Measurements from ENCODE around the gene KRTAP5-3. TPM values are rescaled to one million over a fixed set of nuclear protein-coding genes. Genes with fewer than 3 reads are reported as not detected.
"Not testable (repeated sequence)": the region's sequence is repeated elsewhere in the genome, so short reads cannot be mapped to it uniquely, and the experiment has no call there.

Gene KRTAP5-3
- total RNA-seq, 2 donors from 2014 or later, result not detected

- H3K4me1 Mint-ChIP-seq, result peaks cover 9% of the 10 kb centered on the region
- no peaks in the 10 kb centered on the region for H3K9me3 ChIP-seq (ENCODE audit: control insufficient read depth, low read length, poor library complexity, severe bottlenecking)
- peaks cover 5% of the 10 kb centered on the region for H3K27me3 Mint-ChIP-seq
- H3K36me3 Mint-ChIP-seq (ENCODE audit: low read depth), result no peaks in the 10 kb centered on the region
- H3K27ac Mint-ChIP-seq, result no peak overlapping the region
- ATAC-seq (no peak), DNase-seq (no peak)
- no peak overlapping the region for H3K4me3 Mint-ChIP-seq
Measured at GRCh38 chr11:1623716-1624115, 15.5 kb upstream of the KRTAP5-3 start.

DNA sequence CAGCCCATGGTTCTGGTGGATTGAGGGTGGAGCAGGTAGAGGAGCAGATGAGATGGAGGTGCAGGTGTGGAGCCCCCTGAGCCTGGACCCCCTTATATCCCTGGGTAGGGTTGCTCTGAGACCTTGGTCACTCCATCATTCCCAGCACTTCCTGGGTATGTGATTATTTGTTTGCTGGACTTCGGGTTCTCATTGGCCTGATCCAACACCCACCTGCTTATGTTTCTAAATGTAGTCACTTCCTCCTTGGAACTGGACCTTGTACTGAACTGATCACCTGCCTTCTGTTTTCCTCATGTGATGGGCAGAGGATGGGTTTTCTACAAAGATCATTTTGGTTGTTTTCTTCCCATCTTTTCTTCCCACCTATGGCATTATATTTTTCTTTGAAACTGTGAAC is 13.8 kb upstream of the KRTAP5-3 start, which contains the start of gene KRTAP5-4:
Gene KRTAP5-4 (minus strand): TSS at position 53 of the 400 bp plus-strand sequence. CDS start 45 bp downstream, at position 8.
- Mint-ChIP-seq H3K4me1 (peaks cover 10% of the 10 kb centered on the region), H3K36me3 (ENCODE audit: low read depth) (no peaks in the 10 kb centered on the region), H3K4me3 (no peak within 1 kb of the TSS), H3K27ac (no peak within 1 kb of the TSS), H3K27me3 (peaks cover 5% of the 10 kb centered on the region)
- no peak for ATAC-seq
- H3K9me3 ChIP-seq (ENCODE audit: control insufficient read depth, low read length, poor library complexity, severe bottlenecking), result no peaks in the 10 kb centered on the region
- no peak for DNase-seq

GRCh38 chr11:1619449-1619848 is 11.2 kb upstream of the KRTAP5-3 start:
- H3K9me3 ChIP-seq (ENCODE audit: control insufficient read depth, low read length, poor library complexity, severe bottlenecking), result no peaks in the 10 kb centered on the region
- ATAC-seq, result peak; percentile 96
- no peaks in the 10 kb centered on the region for H3K36me3 Mint-ChIP-seq (ENCODE audit: low read depth)
- peak overlapping the region; percentile 76 for H3K4me3 Mint-ChIP-seq
- no peak for DNase-seq
- peak overlapping the region; percentile 66 for H3K27ac Mint-ChIP-seq
- H3K4me1 Mint-ChIP-seq, result peaks cover 10% of the 10 kb centered on the region
- H3K27me3 Mint-ChIP-seq, result peaks cover 16% of the 10 kb centered on the region

- Mint-ChIP-seq H3K27me3 (peaks cover 28% of the 10 kb centered on the region), H3K4me3 (no peak overlapping the region), H3K27ac (peak overlapping the region; percentile 39), H3K36me3 (ENCODE audit: low read depth) (no peaks in the 10 kb centered on the region), H3K4me1 (peaks cover 10% of the 10 kb centered on the region)
- no peak for ATAC-seq
- DNase-seq, result no peak
- no peaks in the 10 kb centered on the region for H3K9me3 ChIP-seq (ENCODE audit: control insufficient read depth, low read length, poor library complexity, severe bottlenecking)
Measured at GRCh38 chr11:1618231-1618630, 10.0 kb upstream of the KRTAP5-3 start.

- not testable (repeated sequence) for H3K27ac Mint-ChIP-seq; H3K9me3 ChIP-seq (ENCODE audit: control insufficient read depth, low read length, poor library complexity, severe bottlenecking); DNase-seq; H3K4me3 Mint-ChIP-seq; H3K36me3 Mint-ChIP-seq (ENCODE audit: low read depth); ATAC-seq
- peaks cover 43% of the 10 kb centered on the region for H3K27me3 Mint-ChIP-seq
- H3K4me1 Mint-ChIP-seq, result peaks cover 15% of the 10 kb centered on the region
Measured at GRCh38 chr11:1607901-1608300, 362 bp downstream of the KRTAP5-3 start.

DNA sequence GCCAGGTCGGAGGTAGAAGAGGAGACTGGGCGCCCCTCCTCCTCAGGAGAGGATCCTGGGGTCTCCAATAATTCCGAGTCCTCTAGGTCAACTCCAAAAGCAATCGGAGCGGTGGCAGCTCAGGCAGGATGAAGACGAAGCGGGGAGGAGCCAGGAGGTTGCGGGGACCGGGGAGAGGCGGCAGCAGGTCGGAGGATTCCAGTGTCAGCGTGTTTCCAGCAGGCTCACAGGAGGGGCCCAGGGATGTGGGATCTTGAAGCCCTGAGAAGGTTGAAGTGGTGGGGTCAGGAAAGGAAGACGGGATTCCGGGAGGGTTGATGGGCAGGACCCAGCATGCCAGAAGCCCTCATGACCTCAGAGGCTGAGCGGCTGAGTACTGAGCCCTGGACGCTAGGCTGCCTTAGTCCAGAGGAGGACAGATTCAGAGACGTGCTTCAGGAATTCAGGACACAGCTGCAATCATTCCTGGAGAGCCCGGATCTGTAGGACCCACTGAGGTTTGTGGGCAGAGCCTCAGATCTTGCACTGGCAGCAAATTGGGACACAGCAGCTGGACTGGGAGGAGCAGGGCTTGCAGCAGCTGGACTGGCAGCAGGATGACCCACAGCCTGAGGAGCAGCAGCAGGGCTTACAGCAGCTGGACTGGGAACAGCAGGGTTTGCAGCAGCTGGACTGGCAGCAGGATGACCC is 962 bp downstream of the KRTAP5-3 start:
- H3K9me3 ChIP-seq (ENCODE audit: control insufficient read depth, low read length, poor library complexity, severe bottlenecking), result not testable (repeated sequence)
- H3K27me3 Mint-ChIP-seq, result peaks cover 44% of the 10 kb centered on the region

GRCh38 chr11:1605923-1606322 is 2.3 kb downstream of the KRTAP5-3 start:
- peaks cover 15% of the 10 kb centered on the region for H3K4me1 Mint-ChIP-seq
- not testable (repeated sequence) for H3K36me3 Mint-ChIP-seq (ENCODE audit: low read depth); DNase-seq; H3K9me3 ChIP-seq (ENCODE audit: control insufficient read depth, low read length, poor library complexity, severe bottlenecking)
- ATAC-seq, result peak; percentile 64
- H3K4me3 Mint-ChIP-seq, result peak overlapping the region; percentile 71
- H3K27me3 Mint-ChIP-seq, result peaks cover 46% of the 10 kb centered on the region
- H3K27ac Mint-ChIP-seq, result peak overlapping the region; percentile 91

More for the DNA sequence above, 962 bp downstream of the KRTAP5-3 start:
- H3K27ac Mint-ChIP-seq; ATAC-seq; H3K4me3 Mint-ChIP-seq; DNase-seq; H3K36me3 Mint-ChIP-seq (ENCODE audit: low read depth): not testable (repeated sequence)
- peaks cover 15% of the 10 kb centered on the region for H3K4me1 Mint-ChIP-seq

GRCh38 chr11:1604711-1605110 is 3.6 kb downstream of the KRTAP5-3 start:
- H3K4me3 Mint-ChIP-seq, result no peak overlapping the region
- no peak overlapping the region for H3K27ac Mint-ChIP-seq
- peaks cover 51% of the 10 kb centered on the region for H3K27me3 Mint-ChIP-seq
- ATAC-seq (no peak), DNase-seq (no peak)
- H3K36me3 Mint-ChIP-seq (ENCODE audit: low read depth), result peaks cover 3% of the 10 kb centered on the region
- H3K4me1 Mint-ChIP-seq, result peaks cover 15% of the 10 kb centered on the region
- H3K9me3 ChIP-seq (ENCODE audit: control insufficient read depth, low read length, poor library complexity, severe bottlenecking), result no peaks in the 10 kb centered on the region

DNA sequence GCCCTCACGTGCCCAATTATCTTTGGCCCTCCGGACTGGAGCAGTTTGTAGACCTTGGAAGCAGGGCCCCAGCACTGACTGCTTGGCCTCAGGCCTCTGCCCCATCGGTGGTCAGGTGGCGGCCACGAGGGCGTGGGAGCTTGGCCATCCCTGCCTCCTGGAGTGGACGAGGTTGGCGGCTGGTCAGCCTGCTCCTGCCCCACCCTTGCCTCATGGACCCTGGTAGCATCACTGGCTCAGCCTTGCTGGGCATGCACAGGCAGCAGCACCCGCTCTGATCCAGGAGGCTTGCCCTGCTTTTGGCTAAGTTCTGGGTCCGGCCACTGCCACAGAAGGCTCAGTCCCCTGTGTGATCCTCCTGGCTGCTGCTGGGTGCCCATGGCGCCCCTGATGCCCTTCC is 4.1 kb downstream of the KRTAP5-3 start:
- no peaks in the 10 kb centered on the region for H3K9me3 ChIP-seq (ENCODE audit: control insufficient read depth, low read length, poor library complexity, severe bottlenecking)
- no peak for DNase-seq
- no peak overlapping the region for H3K27ac Mint-ChIP-seq
- no peak overlapping the region for H3K4me3 Mint-ChIP-seq
- H3K27me3 Mint-ChIP-seq, result peaks cover 57% of the 10 kb centered on the region
- no peak for ATAC-seq
- H3K36me3 Mint-ChIP-seq (ENCODE audit: low read depth), result peaks cover 3% of the 10 kb centered on the region
- H3K4me1 Mint-ChIP-seq, result peaks cover 15% of the 10 kb centered on the region

- no peak overlapping the region for H3K27ac Mint-ChIP-seq
- DNase-seq (no peak), ATAC-seq (no peak)
- H3K4me3 Mint-ChIP-seq, result no peak overlapping the region
- peaks cover 15% of the 10 kb centered on the region for H3K4me1 Mint-ChIP-seq
- no peaks in the 10 kb centered on the region for H3K9me3 ChIP-seq (ENCODE audit: control insufficient read depth, low read length, poor library complexity, severe bottlenecking)
- peaks cover 3% of the 10 kb centered on the region for H3K36me3 Mint-ChIP-seq (ENCODE audit: low read depth)
- peaks cover 59% of the 10 kb centered on the region for H3K27me3 Mint-ChIP-seq
Measured at GRCh38 chr11:1603629-1604028, 4.6 kb downstream of the KRTAP5-3 start.

GRCh38 chr11:1601663-1602062 is 6.6 kb downstream of the KRTAP5-3 start:
- not testable (repeated sequence) for H3K36me3 Mint-ChIP-seq (ENCODE audit: low read depth); H3K27ac Mint-ChIP-seq; H3K4me3 Mint-ChIP-seq; DNase-seq; ATAC-seq; H3K9me3 ChIP-seq (ENCODE audit: control insufficient read depth, low read length, poor library complexity, severe bottlenecking)
- H3K4me1 Mint-ChIP-seq, result peaks cover 16% of the 10 kb centered on the region
- H3K27me3 Mint-ChIP-seq, result peaks cover 61% of the 10 kb centered on the region

DNA sequence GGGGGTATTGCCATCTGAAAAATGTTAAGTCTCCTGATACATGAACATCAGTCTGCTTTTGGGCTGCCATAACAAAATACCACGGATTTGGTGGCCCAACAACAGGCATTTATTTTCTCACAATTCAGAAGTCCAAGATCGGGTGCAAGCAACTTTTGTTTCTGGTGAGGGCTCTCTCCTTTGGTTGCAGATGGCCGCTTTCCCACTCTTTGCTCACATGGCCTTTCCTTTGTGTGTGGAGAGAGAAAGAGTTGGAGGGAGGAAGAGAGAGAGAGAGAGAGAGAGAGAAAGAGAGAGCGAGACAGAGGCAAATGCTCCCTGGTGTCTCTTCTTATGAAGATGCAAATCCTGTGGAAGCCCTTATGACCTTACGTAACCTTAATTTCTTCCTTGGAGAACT is 7.6 kb downstream of the KRTAP5-3 start:
- Mint-ChIP-seq H3K27me3 (peaks cover 62% of the 10 kb centered on the region), H3K36me3 (ENCODE audit: low read depth) (peaks cover 3% of the 10 kb centered on the region), H3K27ac (no peak overlapping the region), H3K4me3 (no peak overlapping the region), H3K4me1 (peaks cover 16% of the 10 kb centered on the region)
- ATAC-seq, result no peak
- H3K9me3 ChIP-seq (ENCODE audit: control insufficient read depth, low read length, poor library complexity, severe bottlenecking), result no peaks in the 10 kb centered on the region
- DNase-seq, result no peak

DNA sequence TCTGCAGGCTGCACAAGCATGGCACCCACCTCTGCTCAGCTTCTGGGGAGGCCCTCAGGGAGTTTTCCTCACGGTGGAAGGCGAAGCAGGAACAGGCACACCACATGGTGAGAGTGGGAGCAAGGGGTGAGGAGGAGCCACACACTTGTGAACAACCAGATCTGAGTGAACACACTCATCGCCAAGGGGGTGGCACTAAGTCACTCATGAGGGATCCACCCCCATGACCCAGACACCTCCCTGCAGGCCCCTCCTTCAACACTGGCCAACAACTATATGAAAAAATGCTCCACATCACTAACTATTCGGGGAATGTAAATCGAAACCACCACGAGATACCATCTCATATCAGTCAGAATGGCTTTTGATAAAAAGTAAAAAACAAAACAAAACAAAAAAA is 9.4 kb downstream of the KRTAP5-3 start:
- ATAC-seq (no peak), DNase-seq (no peak)
- no peaks in the 10 kb centered on the region for H3K9me3 ChIP-seq (ENCODE audit: control insufficient read depth, low read length, poor library complexity, severe bottlenecking)
- Mint-ChIP-seq H3K4me1 (peaks cover 28% of the 10 kb centered on the region), H3K36me3 (ENCODE audit: low read depth) (peaks cover 5% of the 10 kb centered on the region), H3K4me3 (no peak overlapping the region), H3K27me3 (peaks cover 67% of the 10 kb centered on the region), H3K27ac (no peak overlapping the region)

- ATAC-seq; H3K9me3 ChIP-seq (ENCODE audit: control insufficient read depth, low read length, poor library complexity, severe bottlenecking); H3K4me3 Mint-ChIP-seq; DNase-seq; H3K27ac Mint-ChIP-seq; H3K36me3 Mint-ChIP-seq (ENCODE audit: low read depth): not testable (repeated sequence)
- peaks cover 24% of the 10 kb centered on the region for H3K4me1 Mint-ChIP-seq
- peaks cover 62% of the 10 kb centered on the region for H3K27me3 Mint-ChIP-seq
Measured at GRCh38 chr11:1598406-1598805, 9.9 kb downstream of the KRTAP5-3 start.

Data from T-helper 17 cell (primary cell).